CD4-positive, alpha-beta T cell treated with Interleukin-6 for 4 hours (primary cell): Measurements from ENCODE around the gene DHX30.
"Not testable (repeated sequence)": the region's sequence is repeated elsewhere in the genome, so short reads cannot be mapped to it uniquely, and the experiment has no call there.

Experiments used
- DNase-seq: peaks from one replicate; pipeline ENCODE4 v3.0.0-alpha.2; 2020; ENCODE audit warnings: mixed read lengths

The DHX30 gene

DNA sequence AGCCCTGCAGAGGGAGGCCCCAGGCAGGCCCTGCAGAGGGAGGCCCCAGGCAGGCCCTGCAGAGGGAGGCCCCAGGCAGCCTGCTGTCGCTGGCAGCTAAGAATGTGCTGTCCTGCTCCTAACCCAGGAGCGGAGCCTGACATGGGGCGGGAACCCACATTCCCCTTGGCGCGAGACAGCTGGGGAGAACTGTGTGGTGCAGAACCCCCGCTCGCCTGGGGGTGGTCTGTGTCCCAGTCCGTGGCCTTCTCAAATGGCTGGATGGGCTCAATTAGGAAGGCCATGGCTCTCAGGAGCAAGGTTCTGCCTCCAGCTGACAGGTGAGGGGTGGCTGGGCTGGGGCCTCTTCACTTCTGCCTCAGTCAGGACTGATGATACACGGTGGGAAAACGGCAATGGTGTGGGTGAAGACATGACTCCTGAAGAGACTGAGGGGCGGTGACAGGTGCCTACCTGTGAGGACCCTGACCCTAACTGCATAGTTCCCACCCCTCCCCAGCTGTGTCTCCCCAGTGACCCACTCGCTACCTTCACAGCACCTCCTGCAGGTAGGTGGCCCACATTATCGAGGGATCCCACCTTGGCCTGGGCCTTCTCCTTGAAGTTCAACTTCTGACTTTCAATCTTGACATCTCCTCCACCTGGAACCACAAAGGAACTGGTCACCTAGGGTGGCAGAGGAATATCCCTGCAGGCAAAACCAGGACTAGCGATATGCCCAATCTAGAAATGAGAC, 52.0 kb downstream of the DHX30 start:
- no peak for DNase-seq

DNA sequence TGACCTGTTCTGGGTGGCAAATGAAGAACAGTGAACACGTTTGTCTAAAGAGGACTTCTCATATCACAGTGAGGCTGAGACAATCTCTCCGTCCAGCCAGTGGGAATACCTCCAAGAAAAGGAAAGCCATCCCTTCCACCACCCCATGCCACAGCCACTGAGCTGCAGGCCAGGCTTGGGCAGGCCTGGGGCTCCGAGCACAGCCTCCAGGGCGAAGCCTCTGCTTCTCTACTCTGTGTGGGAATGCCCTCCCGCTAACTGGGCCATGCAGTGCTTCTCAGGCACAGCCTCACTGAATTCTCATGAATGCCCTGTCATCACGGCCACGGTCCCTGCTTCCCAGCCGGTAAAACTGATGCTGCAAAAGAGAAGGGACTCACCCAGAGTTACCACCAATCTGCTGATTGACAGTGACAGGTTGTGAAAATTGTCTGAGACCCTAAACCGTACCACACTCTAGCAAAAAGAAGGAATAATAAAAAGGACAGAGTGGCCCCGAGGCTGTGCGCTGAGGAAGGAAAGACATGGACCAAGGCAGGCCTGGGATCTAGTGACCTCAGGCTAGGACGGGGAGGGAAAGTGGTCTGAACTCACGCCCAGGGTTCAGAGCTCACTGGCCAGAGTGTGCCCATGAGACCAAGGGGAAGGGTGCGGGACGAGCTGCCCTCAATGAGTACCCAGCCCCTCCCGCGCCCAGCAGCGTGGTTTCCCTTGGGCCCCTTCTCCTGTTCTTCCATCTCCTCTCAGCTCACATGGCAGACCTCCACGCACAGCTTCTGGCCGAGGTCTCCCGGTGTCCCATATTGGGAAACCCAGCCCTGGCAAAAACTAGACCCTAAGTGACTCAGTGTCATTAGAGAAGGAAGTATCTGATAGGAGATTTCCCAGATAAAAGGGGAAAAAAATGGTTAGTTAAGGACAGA, 52.8 kb downstream of the DHX30 start:
- no peak for DNase-seq

DNA sequence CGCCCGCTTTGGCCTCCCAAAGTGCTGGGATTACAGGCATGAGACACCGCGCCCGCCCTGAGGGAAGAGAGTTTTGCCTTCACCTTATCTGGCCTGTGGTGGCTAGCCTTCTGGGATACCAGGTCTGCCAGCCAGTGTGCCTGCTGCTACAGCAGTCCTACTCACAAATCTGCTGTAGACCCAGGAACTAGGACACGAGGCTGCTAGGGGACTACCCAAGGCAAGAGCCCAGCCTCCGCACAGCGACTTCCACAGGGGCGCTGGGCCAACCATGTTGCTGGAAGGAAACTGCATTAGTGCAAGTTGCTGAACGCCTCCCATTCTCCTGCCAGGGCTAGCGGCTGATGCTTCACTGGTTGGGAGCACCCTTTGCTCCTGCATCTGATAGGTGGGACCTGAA, 53.7 kb downstream of the DHX30 start:
- DNase-seq = no peak

DNA sequence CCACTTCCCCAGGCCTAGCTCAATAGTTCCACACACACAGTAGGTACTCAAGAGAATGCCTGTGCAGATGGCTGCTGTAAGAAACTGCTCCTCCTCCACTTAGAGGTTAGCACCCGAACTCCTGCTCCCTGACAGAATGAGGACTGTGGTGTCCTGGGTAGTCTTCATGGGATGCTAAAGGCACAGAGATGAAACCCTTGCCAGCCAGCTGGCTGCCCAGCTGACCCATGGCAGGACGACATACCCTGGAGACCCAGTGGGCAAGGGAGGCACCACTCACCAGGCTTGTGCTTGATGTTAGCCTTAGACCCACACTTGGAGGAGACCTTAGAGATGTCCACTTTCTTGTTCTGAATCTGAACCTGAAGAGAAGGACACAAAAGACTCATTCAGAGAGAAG, 54.2 kb downstream of the DHX30 start:
- no peak for DNase-seq

DNA sequence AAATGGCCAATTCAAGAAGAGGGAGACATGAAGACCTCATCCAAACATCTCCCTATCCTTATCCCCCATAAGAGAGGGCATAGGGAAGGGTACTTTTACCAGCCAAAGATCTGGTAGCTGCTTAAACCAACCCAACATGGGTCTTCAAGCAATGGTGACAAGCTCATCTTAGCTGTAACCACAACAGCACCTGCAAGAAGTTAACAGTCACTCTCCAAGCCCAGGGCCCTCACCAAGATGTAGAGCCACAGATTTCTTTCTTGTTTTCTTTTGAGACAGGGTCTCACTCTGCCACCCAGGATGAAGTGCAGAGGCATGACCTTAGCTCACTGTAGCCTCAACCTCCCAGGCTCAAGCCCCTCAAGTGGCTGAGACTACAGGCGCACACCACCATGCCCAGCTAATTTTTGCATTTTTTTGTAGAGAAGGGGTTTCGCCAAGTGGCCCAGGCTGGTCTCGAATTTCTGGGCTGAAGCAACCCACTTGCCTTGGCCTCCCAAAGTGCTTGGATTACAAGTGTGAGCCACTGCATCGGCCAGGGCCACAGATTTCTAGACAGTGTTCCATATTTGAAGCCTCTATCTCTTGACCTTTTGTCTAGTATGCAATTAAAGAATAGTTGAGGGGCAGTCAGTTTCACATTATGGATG, 57.1 kb downstream of the DHX30 start:
- DNase-seq = no peak

DNA sequence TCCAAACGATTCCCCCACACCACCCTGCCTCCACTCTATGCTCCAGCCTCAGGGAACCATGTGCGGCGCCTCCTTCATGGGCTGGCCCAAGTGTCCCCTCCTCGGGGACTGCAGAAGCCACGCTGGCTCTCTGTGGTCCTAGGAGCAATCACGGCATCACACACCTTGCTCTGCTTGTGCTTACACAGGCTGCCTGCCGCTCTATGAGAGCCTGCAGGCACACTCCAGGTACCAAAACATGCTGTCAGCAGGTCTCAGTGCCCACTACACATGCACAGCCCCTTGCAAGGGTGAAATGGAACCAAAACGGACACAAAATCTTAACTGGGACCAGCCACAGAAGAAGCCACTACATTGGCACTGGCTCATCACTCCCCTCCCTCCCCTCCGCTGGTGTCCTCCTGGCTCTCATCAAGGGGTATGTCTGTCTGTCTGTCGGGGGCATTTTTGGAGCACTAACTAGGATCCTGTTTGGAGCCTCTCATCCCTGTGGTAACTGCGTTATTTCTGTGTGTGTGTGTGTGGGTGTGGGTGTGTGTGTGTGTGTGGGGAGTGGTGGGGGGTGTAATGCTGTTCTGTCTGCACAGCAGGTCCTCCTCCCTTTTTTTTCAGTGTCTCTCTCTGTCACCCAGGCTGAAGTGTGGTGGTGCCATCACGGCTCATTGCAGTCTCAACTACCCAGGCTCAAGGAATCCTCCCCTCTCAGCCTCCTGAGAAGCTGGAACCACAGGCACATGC, 60.6 kb downstream of the DHX30 start:
- no peak for DNase-seq

DNA sequence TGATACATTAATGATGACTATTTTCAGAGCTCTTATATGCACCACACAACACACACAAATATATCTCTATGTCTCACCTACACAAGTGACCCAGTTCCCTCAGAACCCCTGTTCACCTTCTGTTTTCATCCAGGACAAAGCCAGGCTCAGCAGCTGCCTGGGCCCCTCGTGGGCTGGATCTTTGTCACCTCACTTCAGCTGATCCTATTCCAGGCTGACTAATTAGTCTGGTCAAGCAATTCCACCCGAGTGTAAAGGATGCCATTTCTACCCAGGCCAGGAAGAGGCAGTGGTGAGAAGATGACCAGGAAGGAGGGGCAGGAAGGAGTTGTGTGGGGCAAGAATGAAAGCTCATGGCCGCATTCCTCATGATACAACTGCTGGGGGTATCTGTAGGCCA, 62.3 kb downstream of the DHX30 start:
- DNase-seq = no peak

DNA sequence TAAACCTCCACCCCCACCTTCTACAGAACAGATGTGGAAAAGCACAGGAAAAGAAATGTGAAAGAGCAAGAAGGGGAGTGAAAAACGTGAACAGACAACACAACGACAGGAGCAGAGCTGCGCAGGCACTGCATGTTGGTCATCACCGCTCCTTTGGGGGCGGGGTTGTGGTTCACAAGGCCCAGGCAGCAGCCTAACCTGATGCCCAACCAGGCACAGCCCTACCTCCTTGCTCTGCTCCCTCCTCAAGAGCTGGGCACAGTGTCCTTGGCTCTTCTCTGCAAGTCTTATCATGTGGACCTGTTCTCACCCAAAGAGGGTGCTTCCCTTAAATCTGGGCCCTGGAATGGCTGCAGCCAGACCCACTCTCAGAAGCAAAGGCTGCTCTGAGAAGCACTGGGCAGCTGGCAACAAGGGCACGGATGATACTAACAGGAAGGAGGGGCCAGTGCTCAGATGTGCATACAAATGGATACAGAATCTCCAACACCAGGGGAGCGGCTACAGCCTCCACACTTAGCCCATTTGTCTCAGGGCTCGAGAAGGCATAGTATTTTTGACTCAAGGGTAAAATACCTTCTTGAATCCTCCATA, 64.6 kb downstream of the DHX30 start:
- DNase-seq = no peak

DNA sequence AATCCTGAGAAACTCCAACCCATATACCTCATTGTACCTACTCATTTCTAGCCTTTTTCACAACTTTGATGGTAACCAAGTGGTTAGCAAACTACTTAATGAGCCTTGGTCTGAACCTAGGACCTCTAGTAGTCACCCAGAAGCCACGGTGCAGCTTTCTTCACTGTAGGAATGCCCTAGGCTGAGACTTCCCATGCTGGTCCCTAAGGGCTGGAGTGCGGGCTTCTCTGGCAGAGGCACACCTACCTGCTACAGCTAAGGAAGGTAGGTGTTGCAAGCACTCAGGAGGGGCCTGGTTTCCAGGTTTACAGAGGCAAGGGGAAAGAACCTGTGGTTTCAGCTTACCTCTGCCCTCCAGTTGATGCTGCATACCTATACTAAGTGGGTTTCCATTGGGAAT, 65.4 kb downstream of the DHX30 start:
- DNase-seq = no peak

DNA sequence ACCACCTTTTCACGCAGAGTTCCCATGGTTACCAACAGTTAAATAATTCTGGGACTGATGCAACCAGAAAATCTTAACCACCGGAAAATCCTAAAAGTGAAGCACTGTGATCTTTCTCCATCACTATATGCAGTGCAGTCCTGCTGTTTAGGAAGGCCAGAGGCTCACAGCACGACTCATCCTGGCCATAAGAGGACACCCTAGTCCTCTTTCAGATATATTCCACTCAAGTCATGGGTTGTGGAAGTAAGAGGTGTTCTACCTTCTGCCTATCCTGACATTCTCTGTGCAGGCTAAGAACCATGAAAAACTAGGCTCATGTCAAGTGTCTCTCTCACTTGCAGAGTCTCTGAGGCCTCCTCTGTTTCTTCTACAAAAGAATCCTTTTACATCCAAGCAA, 67.2 kb downstream of the DHX30 start:
- DNase-seq = no peak

DNA sequence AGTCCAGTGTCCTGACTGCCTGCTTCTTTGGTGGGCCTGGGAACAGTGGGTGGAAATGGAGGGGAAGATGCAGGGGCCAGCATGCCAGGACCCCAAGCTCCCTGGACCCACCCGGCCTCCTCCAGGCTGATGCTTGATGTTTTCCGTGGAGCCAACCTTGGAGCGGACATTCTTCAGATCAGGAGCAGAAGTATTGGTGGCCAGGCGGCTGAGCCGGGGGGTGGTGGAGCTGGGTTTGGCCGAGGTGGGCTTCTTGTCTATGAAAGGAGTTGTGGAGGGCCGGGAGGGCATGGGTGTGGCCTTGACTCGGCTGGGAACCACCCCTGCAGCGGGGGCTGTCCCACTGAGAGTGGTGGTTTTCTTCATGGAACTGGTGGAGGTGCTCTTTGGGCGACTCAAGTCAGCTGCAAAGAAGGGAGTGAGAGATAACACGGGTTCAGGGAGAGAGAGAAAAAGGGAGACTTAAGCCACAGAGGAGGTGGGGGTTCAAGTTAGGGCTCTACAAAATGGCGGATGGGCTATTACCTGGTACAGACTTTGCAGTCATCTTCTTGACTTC, 67.8 kb downstream of the DHX30 start:
- no peak for DNase-seq

DNA sequence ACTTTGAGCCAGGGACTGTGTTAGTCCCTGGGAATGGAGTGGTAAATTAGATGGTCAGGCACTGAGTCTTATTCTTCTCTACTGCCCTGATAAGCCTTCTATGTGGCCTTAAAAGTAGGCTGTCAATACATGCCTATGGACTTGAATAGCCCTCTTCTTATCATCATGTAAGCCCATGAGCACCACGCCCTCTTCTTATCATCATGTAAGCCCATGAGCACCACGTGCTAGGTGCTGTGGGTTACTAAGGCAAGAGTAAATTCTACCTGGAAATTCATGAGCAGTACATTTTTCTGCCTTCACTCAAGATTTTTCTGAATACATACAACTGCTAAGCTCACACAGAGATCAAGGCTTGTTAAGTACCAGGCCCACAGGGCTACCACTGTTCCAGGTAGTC, 68.5 kb downstream of the DHX30 start:
- DNase-seq = no peak

DNA sequence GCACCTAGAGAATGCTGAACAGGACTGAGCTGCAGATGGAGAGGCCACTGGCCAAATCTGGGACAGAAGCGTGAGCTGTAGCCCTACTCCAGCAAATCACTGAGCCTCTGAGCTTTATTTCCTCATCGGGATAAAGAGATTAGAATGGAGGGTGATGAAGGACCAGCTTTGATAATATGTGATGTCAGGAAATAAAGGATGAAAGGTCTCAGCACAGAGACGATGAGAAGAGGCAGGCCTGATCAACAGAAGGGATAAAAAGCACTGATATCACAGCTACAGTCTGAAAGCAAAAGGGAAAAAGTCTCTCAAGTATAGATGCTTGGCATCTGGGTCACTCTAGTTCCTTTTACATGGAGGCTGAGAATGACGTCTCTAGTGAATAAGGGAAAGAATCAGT, 70.0 kb downstream of the DHX30 start:
- no peak for DNase-seq

DNA sequence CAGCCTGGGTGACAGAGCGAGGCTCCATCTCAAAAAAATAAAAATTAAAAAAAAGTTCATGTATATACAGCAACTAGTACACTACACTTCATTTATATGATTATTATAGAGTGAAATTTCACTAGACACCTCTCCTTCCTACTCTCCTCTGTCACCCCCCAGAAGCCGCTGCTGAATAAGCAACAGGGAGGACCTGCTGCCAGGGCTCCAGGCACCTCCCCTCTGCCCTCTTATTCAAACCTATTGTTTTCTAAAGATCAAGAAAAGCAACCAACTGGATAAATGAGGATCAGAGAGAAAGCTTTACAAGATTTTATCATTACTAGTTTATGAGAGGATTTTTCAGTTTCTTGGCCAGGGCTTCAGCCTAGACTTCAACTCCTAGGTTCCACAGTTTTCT, 71.5 kb downstream of the DHX30 start:
- no peak for DNase-seq

DNA sequence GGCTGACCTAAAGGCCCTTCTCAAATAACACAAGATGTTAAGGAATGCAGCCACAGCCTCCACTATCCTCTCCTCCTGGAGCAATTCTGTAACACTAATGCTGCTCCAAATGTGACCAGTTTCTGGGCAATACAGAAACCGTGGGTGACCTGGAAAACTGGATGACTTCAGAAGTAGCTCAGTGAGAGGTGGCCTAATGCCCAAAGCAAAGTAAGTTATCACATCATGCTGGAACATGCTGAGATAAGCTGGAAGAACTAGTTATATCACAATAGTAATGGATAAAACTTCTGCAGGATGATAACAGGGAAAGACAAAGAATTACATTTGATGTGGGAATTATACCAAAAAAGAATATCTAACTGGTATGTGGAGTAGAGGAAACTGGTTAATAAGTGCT, 72.0 kb downstream of the DHX30 start:
- no peak for DNase-seq

DNA sequence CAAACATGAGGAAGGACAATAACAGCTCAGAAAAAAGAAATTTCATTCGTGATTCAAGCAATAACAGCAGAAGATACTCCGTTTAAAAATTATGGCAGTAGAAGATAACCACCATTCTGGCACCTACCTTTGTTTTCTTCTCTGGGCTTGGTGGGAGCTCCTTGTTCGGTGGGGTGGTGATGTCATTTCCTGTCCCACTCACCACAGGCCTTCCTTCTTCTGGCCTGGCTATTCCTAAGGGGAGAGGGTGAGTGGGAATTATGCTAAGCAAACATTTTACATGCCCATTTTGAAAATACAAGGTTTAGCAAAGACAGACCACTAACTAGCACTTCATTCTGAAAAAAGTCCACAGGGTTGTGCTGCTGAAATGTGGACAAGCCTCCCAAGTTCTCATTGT, 74.4 kb downstream of the DHX30 start:
- DNase-seq = no peak

DNA sequence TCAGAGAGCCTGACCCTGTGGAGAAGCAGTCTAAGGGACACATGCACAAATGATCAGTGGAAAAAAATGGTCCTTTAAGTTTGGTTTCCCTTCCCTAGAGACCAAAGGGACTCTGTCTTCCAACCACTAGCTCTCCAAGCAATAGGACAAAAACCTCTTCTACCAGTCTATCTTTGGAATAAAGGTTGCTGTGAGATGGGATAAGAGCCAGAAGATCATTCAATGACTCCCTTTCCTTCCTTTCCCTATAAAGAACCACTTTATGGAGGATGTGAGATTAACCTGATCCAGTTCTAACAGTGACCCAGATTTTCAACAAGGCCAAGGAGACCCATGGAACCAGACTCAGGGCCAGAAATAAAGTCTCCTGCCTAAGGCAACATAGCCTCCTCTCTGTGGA, 74.8 kb downstream of the DHX30 start:
- DNase-seq = no peak

DNA sequence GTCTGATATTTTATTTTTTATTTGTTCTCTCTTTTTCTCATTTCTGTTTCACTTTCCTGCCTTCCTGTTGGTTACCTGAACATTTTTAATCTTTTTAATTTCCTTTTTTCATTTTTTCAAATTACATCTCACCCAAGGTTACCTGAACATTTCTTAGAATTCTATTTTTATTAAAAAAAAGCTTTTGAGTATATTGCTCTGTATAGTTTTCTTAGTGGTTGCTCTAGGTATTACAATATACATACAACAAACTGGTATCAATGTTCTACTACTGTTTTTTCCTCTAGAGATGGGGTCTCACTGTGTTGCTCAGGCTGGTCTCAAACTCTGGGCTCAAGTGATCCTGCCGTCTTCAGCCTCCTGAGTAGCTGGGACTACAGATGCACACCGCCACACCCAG, 79.4 kb downstream of the DHX30 start:
- no peak for DNase-seq

DNA sequence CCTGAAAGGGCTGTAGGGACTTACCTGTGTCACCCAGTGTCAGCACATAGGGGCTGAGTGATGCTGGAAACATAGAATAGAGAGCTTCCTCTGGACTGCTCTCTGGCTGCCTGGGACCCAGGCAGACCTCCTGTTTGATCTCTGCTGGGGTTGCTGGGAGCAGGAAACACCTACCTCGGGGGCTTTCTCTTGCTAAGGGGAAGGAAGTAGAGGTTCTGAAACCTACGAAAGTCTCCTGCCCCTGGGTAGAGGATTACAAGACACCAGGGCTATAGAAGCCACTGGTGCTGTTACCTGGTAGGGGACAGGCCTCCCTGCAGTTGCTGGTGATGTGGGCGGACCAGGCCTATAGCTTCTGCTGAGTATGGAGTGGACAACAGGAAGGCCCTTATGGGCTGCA, 81.7 kb downstream of the DHX30 start:
- DNase-seq = no peak

DNA sequence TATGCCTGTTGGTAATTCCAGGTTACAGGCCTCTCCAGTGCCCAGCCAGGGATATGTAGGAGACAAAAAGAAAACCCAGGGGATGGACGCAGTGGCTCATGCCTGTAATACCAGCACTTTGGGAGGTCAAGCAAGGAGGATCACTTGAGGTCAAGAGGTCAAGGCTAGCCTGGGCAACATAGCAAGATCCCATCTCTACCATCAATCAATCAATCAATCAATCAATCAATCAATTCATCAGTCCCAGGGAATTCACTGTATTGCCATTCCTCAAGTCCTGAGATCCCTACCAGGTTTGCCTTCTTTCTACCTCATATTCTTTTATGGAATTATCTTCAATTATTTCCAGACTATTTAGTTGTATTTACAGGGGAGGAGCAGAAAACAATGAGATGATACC, 82.2 kb downstream of the DHX30 start:
- no peak for DNase-seq

DNA sequence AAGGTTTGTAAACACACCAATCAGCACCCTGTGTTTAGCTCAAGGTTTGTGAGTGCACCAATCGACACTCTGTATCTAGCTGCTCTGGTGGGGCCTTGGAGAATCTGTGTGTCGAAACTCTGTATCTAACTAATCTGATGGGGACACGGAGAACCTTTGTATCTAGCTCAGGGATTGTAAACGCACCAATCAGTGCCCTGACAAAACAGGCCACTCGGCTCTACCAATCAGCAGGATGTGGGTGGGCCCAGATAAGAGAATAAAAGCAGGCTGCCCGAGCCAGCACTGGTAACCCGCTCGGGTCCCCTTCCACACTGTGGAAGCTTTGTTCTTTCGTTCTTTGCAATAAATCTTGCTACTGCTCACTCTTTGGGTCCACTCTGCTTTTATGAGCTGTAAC, 85.1 kb downstream of the DHX30 start:
- DNase-seq = not testable (repeated sequence)

DNA sequence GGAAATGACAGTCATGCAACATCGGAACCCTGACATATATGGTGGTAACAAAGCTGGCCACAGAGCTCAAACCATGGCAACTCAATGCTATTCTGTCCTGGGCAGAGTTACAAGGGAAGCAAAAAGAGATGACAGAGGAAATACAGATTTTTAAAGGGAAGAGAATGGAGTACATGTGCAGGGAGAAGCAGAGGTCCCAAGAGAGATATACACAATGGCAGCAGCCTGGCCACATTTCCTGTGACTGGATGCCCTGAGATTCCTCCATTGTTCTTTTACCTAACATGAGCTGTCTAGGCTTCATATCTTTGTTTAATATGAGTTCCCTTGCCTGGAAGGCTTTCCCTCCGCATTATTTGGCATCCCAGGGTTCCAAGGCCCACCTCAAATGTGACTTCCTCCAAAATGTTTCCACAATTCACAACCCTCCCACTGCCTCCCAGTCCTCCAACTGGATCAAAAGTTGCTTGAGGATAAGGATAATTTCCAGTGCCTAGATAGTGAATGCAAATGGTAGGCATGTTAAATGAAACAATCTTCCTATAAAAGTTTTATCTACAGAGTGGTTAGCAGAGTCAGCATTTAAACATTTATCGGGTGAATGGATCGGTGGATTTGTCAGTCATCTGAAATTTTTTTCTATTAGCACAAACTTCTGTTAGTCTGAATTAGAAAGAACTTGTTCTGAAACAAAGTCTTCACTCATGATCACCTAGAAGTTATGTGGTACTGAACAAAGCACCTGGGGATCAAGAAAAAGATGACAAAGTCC, 86.2 kb downstream of the DHX30 start:
- DNase-seq = no peak
